ENCODE results near the gene ADAMTS4.

The ADAMTS4 gene

GRCh38 chr1:161193561-161194235 lies 5.2 kb downstream of the ADAMTS4 start:
- DNase-seq, result no peak

- DNase-seq, result peak; percentile 51
Observed at GRCh38 chr1:161192476-161193465, 6.1 kb downstream of the ADAMTS4 start.

- no peak for DNase-seq
Observed at GRCh38 chr1:161191971-161192370, 6.9 kb downstream of the ADAMTS4 start.

GRCh38 chr1:161190962-161191521 lies 7.8 kb downstream of the ADAMTS4 start:
- no peak for DNase-seq

GRCh38 chr1:161189036-161189435 lies 9.8 kb downstream of the ADAMTS4 start:
- DNase-seq, result no peak

- no peak for DNase-seq
Observed at GRCh38 chr1:161188381-161188780, 10.5 kb downstream of the ADAMTS4 start.

- no peak for DNase-seq
Observed at GRCh38 chr1:161187311-161187710, 11.5 kb downstream of the ADAMTS4 start.

- DNase-seq, result no peak
Observed at GRCh38 chr1:161185732-161186311, 13.0 kb downstream of the ADAMTS4 start.

GRCh38 chr1:161185282-161185682 lies 13.6 kb downstream of the ADAMTS4 start:
- DNase-seq, result peak; percentile 70

- peak; percentile 51 for DNase-seq
Observed at GRCh38 chr1:161182214-161182613, 16.6 kb downstream of the ADAMTS4 start.

- no peak for DNase-seq
Observed at GRCh38 chr1:161180639-161181038, 18.2 kb downstream of the ADAMTS4 start.

- DNase-seq, result no peak
Observed at GRCh38 chr1:161179698-161180097, 19.2 kb downstream of the ADAMTS4 start.

GRCh38 chr1:161177936-161178244 lies 21.0 kb downstream of the ADAMTS4 start:
- no peak for DNase-seq

- DNase-seq, result peak; percentile 82
Observed at GRCh38 chr1:161177112-161177935, 21.5 kb downstream of the ADAMTS4 start, which contains the start of gene B4GALT3. B4GALT3 (minus strand) TSS chr1:161177507; CDS start chr1:161176060, 1,447 bp downstream.

GRCh38 chr1:161176468-161177111 lies 22.3 kb downstream of the ADAMTS4 start:
- no peak for DNase-seq

- no peak for DNase-seq
Observed at GRCh38 chr1:161175771-161176453, 22.9 kb downstream of the ADAMTS4 start.

GRCh38 chr1:161174911-161175310 lies 23.9 kb downstream of the ADAMTS4 start:
- no peak for DNase-seq

- no peak for DNase-seq
Observed at GRCh38 chr1:161173711-161174110, 25.1 kb downstream of the ADAMTS4 start.

GRCh38 chr1:161172776-161173376 lies 26.0 kb downstream of the ADAMTS4 start:
- no peak for DNase-seq

- DNase-seq, result no peak
Observed at GRCh38 chr1:161172349-161172748, 26.5 kb downstream of the ADAMTS4 start.

- no peak for DNase-seq
Observed at GRCh38 chr1:161171696-161172095, 27.2 kb downstream of the ADAMTS4 start.
